ENCODE measurements around the gene ZNF865. TPM values are rescaled to one million over a fixed set of nuclear protein-coding genes. Genes with fewer than 3 reads are reported as not detected.

ZNF865 gene
- total RNA-seq, 1 experiment from 2014 or later: 16.2 TPM

- Histone ChIP-seq H2AFZ (ENCODE audit: low read depth, low read length, poor library complexity, severe bottlenecking) (no peak overlapping the region), H3K36me3 (ENCODE audit: control insufficient read depth in 1 of 2, insufficient read depth in 2 of 2, low read length in 2 of 2) (peaks cover 10 to 12% of the 10 kb centered on the region in 2 experiments; a peak in 3 of 4 replicates), H3K79me2 (ENCODE audit: insufficient read depth, low read length) (peaks cover 20% of the 10 kb centered on the region), H3K4me1 (ENCODE audit: control insufficient read depth in 1 of 2, insufficient read depth in 2 of 2, low read length in 2 of 2) (peaks cover 11 to 22% of the 10 kb centered on the region in 2 experiments; a peak in 3 of 4 replicates), H4K20me1 (ENCODE audit: insufficient read depth) (no peaks in the 10 kb centered on the region), H3K4me2 (ENCODE audit: low read length) (no peak overlapping the region), H3K27me3 (ENCODE audit: insufficient read depth, low read length) (no peaks in the 10 kb centered on the region), H3K27ac (ENCODE audit: low read depth, low read length) (no peak overlapping the region), H3K4me3 (replicated peaks in 1 of 2; ENCODE audit: low read depth in 1 of 2, low read length in 2 of 2) (no peak overlapping the region), H3K9me2 (ENCODE audit: insufficient read depth) (no peaks in the 10 kb centered on the region), H3K9ac (ENCODE audit: low read length) (no peak overlapping the region), H3K9me3 (ENCODE audit: control insufficient read depth in 1 of 2, insufficient read depth in 1 of 2, low read depth in 1 of 2, low read length in 2 of 2) (no peaks in the 10 kb centered on the region)
- intact Hi-C loops (cut with micrococcal nuclease): no loop called here
- ATAC-seq (no peak), DNase-seq (ENCODE audit: low read depth, low spot score) (no peak)
- TF ChIP-seq SRF (IDR thresholded peaks at IDR 0.05; ENCODE audit: low read depth) (no peak), EZH2phosphoT487 (IDR thresholded peaks at IDR 0.05; ENCODE audit: borderline replicate concordance) (no peak), REST (IDR thresholded peaks at IDR 0.05; ENCODE audit: low read depth) (no peak), ATF3 (IDR thresholded peaks at IDR 0.05) (no peak), POLR2A (IDR thresholded peaks at IDR 0.05; ENCODE audit: borderline replicate concordance, extremely low read depth, insufficient read depth, insufficient read length) (no peak), ELF1 (IDR thresholded peaks at IDR 0.05; ENCODE audit: borderline replicate concordance, low read depth) (no peak), JUND (IDR thresholded peaks at IDR 0.05) (no peak), POLR2AphosphoS5 (IDR thresholded peaks at IDR 0.05; ENCODE audit: low read depth, low read length) (no peak), CTCF (IDR thresholded peaks at IDR 0.05 in 2 of 3, conservative IDR thresholded peaks at IDR 0.05 in 1 of 3; ENCODE audit: borderline replicate concordance in 1 of 3, insufficient read depth in 1 of 3, low read depth in 2 of 3, low read length in 2 of 3) (no peak), CEBPB (IDR thresholded peaks at IDR 0.05; ENCODE audit: low read depth) (no peak), FOSL1 (IDR thresholded peaks at IDR 0.05; ENCODE audit: low read depth) (no peak), TCF7L2 (IDR thresholded peaks at IDR 0.05; ENCODE audit: borderline replicate concordance, extremely low read depth, insufficient read depth, insufficient read length) (no peak), YY1 (IDR thresholded peaks at IDR 0.05; ENCODE audit: extremely low read depth, insufficient replicate concordance, low read depth, low read length) (no peak), EZH2 (IDR thresholded peaks at IDR 0.05) (no peak), SIN3A (IDR thresholded peaks at IDR 0.05; ENCODE audit: low read depth) (no peak), ZNF274 (IDR thresholded peaks at IDR 0.05; ENCODE audit: low read depth, low read length) (no peak), RAD21 (IDR thresholded peaks at IDR 0.05; ENCODE audit: low read depth) (no peak)
- CTCF ChIA-PET: no interaction called here
- BruUV-seq (replicated peaks): no TSS peak
- RAD21 ChIA-PET (ENCODE audit: low non-redundant PET in 1 of 2, low total read pairs in 2 of 2, uncharacterized antibody in 2 of 2, unreplicated experiment in 2 of 2): no interaction called here
- POLR2A ChIA-PET: no interaction called here
Observed at GRCh38 chr19:55648585-55649267, 43.3 kb downstream of the ZNF865 start.
